Measurements from ENCODE around the gene C16orf78. TPM values are rescaled to one million over a fixed set of nuclear protein-coding genes. Genes with fewer than 3 reads are reported as not detected.

Gene C16orf78
- total and polyA plus RNA-seq, 7 experiments from 2014 or later = not detected

DNA sequence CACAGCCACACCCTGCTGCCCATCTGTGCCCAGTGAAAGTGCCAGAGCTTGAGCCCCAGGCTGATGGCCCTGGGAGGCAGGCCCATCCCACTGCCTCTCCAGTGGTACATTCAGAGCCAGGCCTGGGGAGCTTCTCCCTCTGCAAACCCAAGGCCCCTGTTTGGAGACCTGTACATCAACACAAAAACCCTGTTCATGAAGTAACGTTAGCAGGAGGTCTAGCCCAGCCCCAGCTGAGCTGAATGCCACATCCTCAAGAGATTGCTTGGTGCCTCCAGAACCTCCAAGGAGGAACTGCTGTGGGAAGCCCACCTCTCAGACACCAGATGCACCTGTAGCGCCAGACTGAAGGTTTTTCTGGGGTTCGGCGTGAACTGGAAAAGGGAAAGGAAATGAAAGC lies 31.5 kb downstream of the C16orf78 start:
- Histone ChIP-seq H3K36me3 (ENCODE audit: control insufficient read depth in 2 of 3, insufficient read depth in 3 of 3, low read length in 3 of 3) (no peaks in the 10 kb centered on the region), H3K27me3 (ENCODE audit: control insufficient read depth in 2 of 2, insufficient read depth in 2 of 2, low read length in 2 of 2) (no peaks in the 10 kb centered on the region), H3K4me3 (ENCODE audit: low read length) (no peak overlapping the region), H3K4me1 (ENCODE audit: control insufficient read depth in 2 of 2, insufficient read depth in 2 of 2, low read length in 2 of 2) (no peaks in the 10 kb centered on the region), H3K27ac (ENCODE audit: low read depth, low read length) (no peak overlapping the region), H3K9me3 (ENCODE audit: control insufficient read depth in 2 of 3, low read length in 3 of 3) (no peaks in the 10 kb centered on the region)
- peaks cover 0 to 4% (median 4%) of the 10 kb centered on the region in 5 donors for H3K36me3 Mint-ChIP-seq
- intact Hi-C loops (cut with micrococcal nuclease) = loop anchor here in 1 of 2 donors (5.0 kb wide), 1 partner anchor 617 kb away; no protein-coding TSS in a partner anchor
- no peak for ATAC-seq
- peaks cover under 1 to 15% (median 6%) of the 10 kb centered on the region in 5 donors for H3K27me3 Mint-ChIP-seq
- POLR2A ChIA-PET = interaction anchor here (1.3 kb wide), 1 partner anchor 188 kb away, joined by 3 read pairs; no protein-coding TSS in a partner anchor
- no peak overlapping the region for H3K27ac Mint-ChIP-seq
- peaks cover 0 to 11% (median 4%) of the 10 kb centered on the region in 11 donors for H3K9me3 Mint-ChIP-seq
- H3K4me3 Mint-ChIP-seq = no peak overlapping the region
- H3K4me1 Mint-ChIP-seq = no peaks in the 10 kb centered on the region
- CTCF ChIA-PET = no interaction called here
- DNase-seq = no peak

DNA sequence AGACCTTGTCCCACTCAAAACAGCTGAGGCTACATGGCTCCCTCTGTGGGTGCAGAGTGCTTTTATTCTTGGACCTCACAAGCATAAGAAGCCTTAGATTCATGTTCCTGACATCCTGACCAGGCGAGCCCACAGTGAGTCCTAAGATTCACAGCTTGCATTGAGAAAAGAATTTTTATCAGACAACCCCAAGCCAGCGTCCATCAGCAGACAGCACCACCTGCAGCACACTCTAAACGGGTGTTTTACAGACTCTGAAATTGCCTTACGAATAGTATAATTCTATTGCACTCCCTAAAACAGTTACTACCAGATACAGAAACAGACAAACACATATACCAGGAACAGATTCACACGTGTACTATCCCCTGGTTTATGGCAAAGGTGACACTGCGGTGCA lies 31.9 kb downstream of the C16orf78 start:
- no peak overlapping the region for H3K4me3 Mint-ChIP-seq
- ChIA-PET POLR2A (interaction anchor here (1.3 kb wide), 1 partner anchor 188 kb away, joined by 3 read pairs; no protein-coding TSS in a partner anchor), CTCF (no interaction called here)
- no peak overlapping the region for H3K27ac Mint-ChIP-seq
- no peaks in the 10 kb centered on the region for H3K4me1 Mint-ChIP-seq
- intact Hi-C loops (cut with micrococcal nuclease) = loop anchor here in 1 of 2 donors (5.0 kb wide), 1 partner anchor 617 kb away; no protein-coding TSS in a partner anchor
- no peak for DNase-seq
- no peak overlapping the region for H3K27ac ChIP-seq (ENCODE audit: low read depth, low read length)
- H3K9me3 ChIP-seq (ENCODE audit: control insufficient read depth in 2 of 3, low read length in 3 of 3) = no peaks in the 10 kb centered on the region
- H3K9me3 Mint-ChIP-seq = peaks cover 0 to 11% (median 4%) of the 10 kb centered on the region in 11 donors
- H3K27me3 Mint-ChIP-seq = peaks cover 4 to 15% (median 6%) of the 10 kb centered on the region in 5 donors
- H3K4me3 ChIP-seq (ENCODE audit: low read length) = no peak overlapping the region
- H3K36me3 Mint-ChIP-seq = peaks cover 0 to 4% (median 4%) of the 10 kb centered on the region in 5 donors
- H3K36me3 ChIP-seq (ENCODE audit: control insufficient read depth in 2 of 3, insufficient read depth in 3 of 3, low read length in 3 of 3) = no peaks in the 10 kb centered on the region
- no peaks in the 10 kb centered on the region for H3K27me3 ChIP-seq (ENCODE audit: control insufficient read depth in 2 of 2, insufficient read depth in 2 of 2, low read length in 2 of 2)
- no peaks in the 10 kb centered on the region for H3K4me1 ChIP-seq (ENCODE audit: control insufficient read depth in 2 of 2, insufficient read depth in 2 of 2, low read length in 2 of 2)
- ATAC-seq = no peak

DNA sequence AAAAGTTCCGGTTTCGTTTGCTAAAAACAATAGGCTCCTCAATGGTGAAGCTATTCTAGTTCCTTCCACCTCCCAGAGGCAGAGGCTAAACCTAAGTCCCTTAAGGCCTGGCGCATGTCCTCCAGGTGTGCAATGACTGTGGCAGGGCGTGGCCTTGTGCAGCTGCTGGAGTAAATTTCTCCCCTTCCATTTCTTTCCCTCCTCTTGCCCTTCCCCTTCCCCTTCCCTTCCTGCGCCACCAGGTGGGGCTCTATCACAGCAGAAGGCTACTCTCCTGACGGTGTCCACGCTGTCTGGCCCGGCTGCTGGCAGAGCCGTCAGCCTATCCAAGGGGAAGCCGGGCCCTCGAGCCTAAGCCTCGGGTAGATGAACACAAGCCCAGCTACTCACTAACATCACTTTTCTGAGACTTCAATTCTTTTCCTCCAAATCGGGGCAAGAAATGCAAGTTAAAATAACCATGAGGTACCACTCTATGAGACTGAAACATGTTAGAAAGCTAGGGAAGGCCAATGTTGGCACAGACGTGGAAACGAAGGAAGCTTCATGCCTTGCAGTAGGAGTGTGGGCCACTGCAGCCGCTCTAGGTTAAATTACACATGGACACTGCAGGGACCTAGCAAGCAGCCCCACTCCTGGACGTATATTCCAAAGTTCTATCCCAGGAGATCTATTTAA lies 34.4 kb downstream of the C16orf78 start:
- H3K27me3 ChIP-seq (ENCODE audit: control insufficient read depth in 2 of 2, insufficient read depth in 2 of 2, low read length in 2 of 2) = no peaks in the 10 kb centered on the region
- peaks cover 5 to 10% (median 6%) of the 10 kb centered on the region in 5 donors for H3K27me3 Mint-ChIP-seq
- no peak overlapping the region for H3K4me3 ChIP-seq (ENCODE audit: low read length)
- intact Hi-C loops (cut with micrococcal nuclease) = loop anchor here (1.0 to 5.0 kb wide), 5 partner anchors 33 to 802 kb away; no protein-coding TSS in a partner anchor
- no peak overlapping the region for H3K27ac Mint-ChIP-seq
- no peaks in the 10 kb centered on the region for H3K4me1 ChIP-seq (ENCODE audit: control insufficient read depth in 2 of 2, insufficient read depth in 2 of 2, low read length in 2 of 2)
- ATAC-seq = peak; percentile 71
- POLR2A ChIA-PET = no interaction called here
- no peaks in the 10 kb centered on the region for H3K36me3 ChIP-seq (ENCODE audit: control insufficient read depth in 2 of 3, insufficient read depth in 3 of 3, low read length in 3 of 3)
- peaks cover 0 to 1% (median under 1%) of the 10 kb centered on the region in 5 donors for H3K36me3 Mint-ChIP-seq
- peak; percentile 38 to 67 (median 60) for DNase-seq
- no peak overlapping the region for H3K27ac ChIP-seq (ENCODE audit: low read depth, low read length)
- H3K4me1 Mint-ChIP-seq = no peaks in the 10 kb centered on the region
- H3K4me3 Mint-ChIP-seq = peak overlapping the region in 3 of 10 donors; percentile 12 to 53 (median 17)
- peaks cover 0 to 7% (median 1%) of the 10 kb centered on the region in 11 donors for H3K9me3 Mint-ChIP-seq
- no peaks in the 10 kb centered on the region for H3K9me3 ChIP-seq (ENCODE audit: control insufficient read depth in 2 of 3, low read length in 3 of 3)
- CTCF ChIA-PET = interaction anchor here (0.6 to 2.2 kb wide), 8 partner anchors 14 to 517 kb away, joined by 3 to 15 read pairs (median 4); no protein-coding TSS in a partner anchor

DNA sequence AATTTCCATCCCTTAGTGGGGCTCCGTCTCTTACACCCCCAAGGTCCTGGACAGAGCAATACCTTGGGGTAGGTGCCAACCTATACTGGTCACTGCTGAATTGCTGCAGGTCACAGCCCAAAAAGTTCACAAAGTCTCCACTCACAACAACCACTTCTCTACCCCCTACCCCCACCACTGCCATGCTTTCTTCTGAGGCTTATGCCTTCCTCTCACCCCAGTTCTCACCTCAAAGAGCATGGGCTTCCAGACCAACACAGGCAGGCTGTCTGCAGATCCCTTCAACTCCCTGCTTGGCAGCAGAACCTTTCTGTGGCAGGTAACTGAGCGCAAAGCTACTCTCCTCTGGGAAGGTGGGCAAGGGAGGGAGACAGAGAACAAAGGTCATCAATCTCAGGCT lies 35.5 kb downstream of the C16orf78 start:
- ChIA-PET POLR2A (no interaction called here), CTCF (interaction anchor here (0.9 to 2.2 kb wide), 3 partner anchors 184 to 516 kb away, joined by 3 to 15 read pairs (median 8); no protein-coding TSS in a partner anchor)
- no peak for ATAC-seq
- intact Hi-C loops (cut with micrococcal nuclease) = loop anchor here in 1 of 2 donors (5.0 kb wide), 1 partner anchor 613 kb away; no protein-coding TSS in a partner anchor
- no peaks in the 10 kb centered on the region for H3K36me3 Mint-ChIP-seq
- no peaks in the 10 kb centered on the region for H3K9me3 ChIP-seq (ENCODE audit: control insufficient read depth in 2 of 3, low read length in 3 of 3)
- no peaks in the 10 kb centered on the region for H3K4me1 Mint-ChIP-seq
- no peak overlapping the region for H3K4me3 Mint-ChIP-seq
- no peaks in the 10 kb centered on the region for H3K36me3 ChIP-seq (ENCODE audit: control insufficient read depth in 2 of 3, insufficient read depth in 3 of 3, low read length in 3 of 3)
- no peak overlapping the region for H3K4me3 ChIP-seq (ENCODE audit: low read length)
- no peak overlapping the region for H3K27ac ChIP-seq (ENCODE audit: low read depth, low read length)
- H3K4me1 ChIP-seq (ENCODE audit: control insufficient read depth in 2 of 2, insufficient read depth in 2 of 2, low read length in 2 of 2) = no peaks in the 10 kb centered on the region
- no peak for DNase-seq
- H3K27ac Mint-ChIP-seq = peak overlapping the region in 1 of 9 donors; percentile 52
- H3K27me3 ChIP-seq (ENCODE audit: control insufficient read depth in 2 of 2, insufficient read depth in 2 of 2, low read length in 2 of 2) = no peaks in the 10 kb centered on the region
- peaks cover 0 to 9% (median 6%) of the 10 kb centered on the region in 5 donors for H3K27me3 Mint-ChIP-seq
- H3K9me3 Mint-ChIP-seq = no peaks in the 10 kb centered on the region

DNA sequence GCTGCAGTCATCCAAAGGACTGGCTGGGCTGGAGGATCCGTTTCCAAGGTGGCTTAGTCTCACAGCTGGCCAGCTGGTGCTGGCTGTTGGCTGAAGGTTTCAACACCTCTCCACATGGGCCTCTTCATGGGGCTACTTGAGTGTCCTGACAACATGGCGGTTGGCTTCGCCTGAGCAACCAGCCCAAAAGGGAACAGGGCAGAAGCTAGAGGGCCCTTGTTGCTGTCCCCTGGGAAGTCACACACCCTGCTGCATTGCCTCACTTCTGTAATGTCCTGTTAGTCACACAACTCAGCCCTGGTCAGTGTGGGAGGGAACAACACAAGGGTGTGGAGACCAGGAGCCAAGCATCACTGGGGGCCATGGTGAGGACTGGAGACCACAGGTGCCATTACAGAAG lies 36.6 kb downstream of the C16orf78 start:
- no peaks in the 10 kb centered on the region for H3K36me3 Mint-ChIP-seq
- no peak overlapping the region for H3K4me3 Mint-ChIP-seq
- H3K27ac Mint-ChIP-seq = no peak overlapping the region
- Histone ChIP-seq H3K27me3 (ENCODE audit: control insufficient read depth in 2 of 2, insufficient read depth in 2 of 2, low read length in 2 of 2) (no peaks in the 10 kb centered on the region), H3K36me3 (ENCODE audit: control insufficient read depth in 2 of 3, insufficient read depth in 3 of 3, low read length in 3 of 3) (no peaks in the 10 kb centered on the region), H3K9me3 (ENCODE audit: control insufficient read depth in 2 of 3, low read length in 3 of 3) (no peaks in the 10 kb centered on the region), H3K4me1 (ENCODE audit: control insufficient read depth in 2 of 2, insufficient read depth in 2 of 2, low read length in 2 of 2) (no peaks in the 10 kb centered on the region), H3K27ac (ENCODE audit: low read depth, low read length) (no peak overlapping the region), H3K4me3 (ENCODE audit: low read length) (no peak overlapping the region)
- DNase-seq = no peak
- CTCF ChIA-PET = no interaction called here
- H3K4me1 Mint-ChIP-seq = no peaks in the 10 kb centered on the region
- peaks cover 0 to 9% (median 2%) of the 10 kb centered on the region in 5 donors for H3K27me3 Mint-ChIP-seq
- no peaks in the 10 kb centered on the region for H3K9me3 Mint-ChIP-seq
- POLR2A ChIA-PET = no interaction called here
- intact Hi-C loops (cut with micrococcal nuclease) = no loop called here
- no peak for ATAC-seq

DNA sequence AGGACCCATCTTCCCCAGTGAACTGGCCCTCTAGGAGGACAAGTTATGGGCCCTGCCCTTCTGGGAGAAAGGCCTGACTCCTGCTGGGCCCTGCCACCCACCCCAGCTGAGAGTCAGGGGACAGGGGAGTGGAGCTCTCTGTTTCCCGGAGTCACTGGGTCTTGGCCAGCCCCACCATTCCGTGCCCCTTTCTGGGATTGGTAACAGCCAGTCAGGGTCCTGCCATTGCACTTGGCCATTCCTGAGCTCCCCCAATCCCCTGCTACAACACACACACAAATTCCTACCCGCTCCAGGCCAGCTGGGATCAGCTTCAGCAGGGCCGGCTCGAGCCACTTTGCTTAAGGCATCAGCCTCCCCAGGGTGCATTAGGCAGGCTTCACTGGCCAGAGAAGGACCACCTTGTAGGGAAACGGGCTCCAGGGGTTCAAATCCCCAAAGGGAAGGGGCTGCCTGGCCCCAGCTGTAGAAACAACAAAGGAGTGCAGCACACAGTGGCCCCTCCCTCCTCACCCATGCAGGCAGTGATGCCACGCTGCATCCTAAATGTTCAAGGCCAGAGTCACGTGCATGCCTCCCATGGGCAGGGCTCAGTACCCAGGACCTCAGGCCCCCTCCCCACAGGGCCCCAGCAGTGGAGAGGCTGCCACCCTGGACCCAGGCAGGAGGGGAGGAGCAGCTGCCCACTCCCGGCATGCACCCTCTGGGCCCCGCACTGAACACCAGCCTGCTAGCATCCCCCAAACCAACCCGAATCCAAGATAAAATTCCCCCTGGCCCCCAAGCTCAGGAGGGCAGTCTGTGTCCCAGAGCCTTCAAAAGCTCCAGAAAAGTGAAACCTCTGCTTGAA lies 37.7 kb downstream of the C16orf78 start:
- H3K36me3 ChIP-seq (ENCODE audit: control insufficient read depth in 2 of 3, insufficient read depth in 3 of 3, low read length in 3 of 3) = no peaks in the 10 kb centered on the region
- no peak overlapping the region for H3K27ac Mint-ChIP-seq
- no peak for ATAC-seq
- no peaks in the 10 kb centered on the region for H3K36me3 Mint-ChIP-seq
- no peak overlapping the region for H3K27ac ChIP-seq (ENCODE audit: low read depth, low read length)
- H3K9me3 ChIP-seq (ENCODE audit: control insufficient read depth in 2 of 3, low read length in 3 of 3) = no peaks in the 10 kb centered on the region
- H3K4me1 Mint-ChIP-seq = no peaks in the 10 kb centered on the region
- DNase-seq = no peak
- H3K9me3 Mint-ChIP-seq = no peaks in the 10 kb centered on the region
- H3K27me3 ChIP-seq (ENCODE audit: control insufficient read depth in 2 of 2, insufficient read depth in 2 of 2, low read length in 2 of 2) = no peaks in the 10 kb centered on the region
- intact Hi-C loops (cut with micrococcal nuclease) = no loop called here
- H3K4me1 ChIP-seq (ENCODE audit: control insufficient read depth in 2 of 2, insufficient read depth in 2 of 2, low read length in 2 of 2) = no peaks in the 10 kb centered on the region
- ChIA-PET POLR2A (no interaction called here), CTCF (interaction anchor here (0.6 to 0.7 kb wide), 3 partner anchors 23 to 458 kb away, joined by 3 to 4 read pairs (median 3); no protein-coding TSS in a partner anchor)
- peaks cover 0 to 9% (median 4%) of the 10 kb centered on the region in 5 donors for H3K27me3 Mint-ChIP-seq
- no peak overlapping the region for H3K4me3 ChIP-seq (ENCODE audit: low read length)
- H3K4me3 Mint-ChIP-seq = no peak overlapping the region

Measured in naive thymus-derived CD4-positive, alpha-beta T cell (primary cell).